Raji (cell line): ENCODE results near the gene RBX1.

Source experiments
- POLR2A ChIP-seq: IDR thresholded peaks from 2 replicates; pipeline ENCODE4 v1.6.1; 2011; ENCODE audit warnings: low read depth, low read length, control low read depth; ENCODE audit not compliant: insufficient read depth

Gene RBX1

GRCh38 chr22:40958299-40958698 is 7.1 kb downstream of the RBX1 start:
- no peak for TF ChIP-seq POLR2A

- TF ChIP-seq POLR2A: no peak
Measured at GRCh38 chr22:40960145-40960544, 9.0 kb downstream of the RBX1 start.

- no peak for TF ChIP-seq POLR2A
Measured at GRCh38 chr22:40965936-40966725, 15.0 kb downstream of the RBX1 start.

GRCh38 chr22:40966726-40967085 is 15.5 kb downstream of the RBX1 start:
- TF ChIP-seq POLR2A: no peak

- TF ChIP-seq POLR2A: no peak
Measured at GRCh38 chr22:40967111-40967760, 16.1 kb downstream of the RBX1 start.

- TF ChIP-seq POLR2A: no peak
Measured at GRCh38 chr22:40972587-40972986, 21.4 kb downstream of the RBX1 start.

GRCh38 chr22:40973144-40973543 is 22.0 kb downstream of the RBX1 start:
- no peak for TF ChIP-seq POLR2A

GRCh38 chr22:40975366-40975765 is 24.2 kb downstream of the RBX1 start:
- no peak for TF ChIP-seq POLR2A

- no peak for TF ChIP-seq POLR2A
Measured at GRCh38 chr22:40976866-40977700, 25.9 kb downstream of the RBX1 start.

- no peak for TF ChIP-seq POLR2A
Measured at GRCh38 chr22:40979198-40979597, 28.0 kb downstream of the RBX1 start.

GRCh38 chr22:40979871-40980270 is 28.7 kb downstream of the RBX1 start:
- no peak for TF ChIP-seq POLR2A

- TF ChIP-seq POLR2A: no peak
Measured at GRCh38 chr22:40982482-40983385, 31.6 kb downstream of the RBX1 start.

GRCh38 chr22:40991298-40991697 is 40.1 kb downstream of the RBX1 start:
- no peak for TF ChIP-seq POLR2A

GRCh38 chr22:40995821-40996220 is 44.6 kb downstream of the RBX1 start:
- TF ChIP-seq POLR2A: no peak

- TF ChIP-seq POLR2A: no peak
Measured at GRCh38 chr22:40997520-40997919, 46.3 kb downstream of the RBX1 start.

- TF ChIP-seq POLR2A: no peak
Measured at GRCh38 chr22:41000040-41000565, 48.9 kb downstream of the RBX1 start.
